Transverse colon (tissue), 4 donors: ENCODE measurements around the gene CDH6. TPM values are rescaled to one million over a fixed set of nuclear protein-coding genes. Genes with fewer than 3 reads are reported as not detected.

Experiments
- DNase-seq: peaks from one replicate; pipeline ENCODE4 v3.0.0-alpha.2; 2019
- H3K27ac ChIP-seq, 4 donors: fragments of 200-600 bp; sonication (generic); 2 replicates each; pipeline ENCODE4 v1.5.1; 2016 to 2018; ENCODE audit warnings: inconsistent platforms in 4 of 4
- H3K27me3 ChIP-seq: fragments of 200-600 bp; sonication (generic); 2 replicates; pipeline ENCODE4 v1.5.1; 2017; ENCODE audit warnings: inconsistent platforms
- H3K36me3 ChIP-seq, 4 donors: fragments of 200-600 bp; sonication (generic); 2 replicates each; pipeline ENCODE4 v1.5.1; 2017 to 2019; ENCODE audit warnings: inconsistent platforms in 4 of 4
- H3K4me1 ChIP-seq, 4 donors: fragments of 200-600 bp; sonication (generic); 2 replicates each; pipeline ENCODE4 v1.5.1; 2017 to 2020; ENCODE audit warnings: inconsistent platforms in 4 of 4
- H3K4me3 ChIP-seq, 4 donors: fragments of 200-600 bp; sonication (generic); 1 replicate in 1 of 4; 2 replicates in 3 of 4; pipeline versions ENCODE4 v1.5.1 to v1.6.1; 2017 to 2019; ENCODE audit warnings: inconsistent platforms in 4 of 4
- H3K9me3 ChIP-seq, 2 donors: fragments of 200-600 bp; sonication (generic); 2 replicates each; pipeline ENCODE4 v1.5.1; 2017 to 2019; ENCODE audit warnings: inconsistent platforms in 2 of 2
- EP300 ChIP-seq: sonication (generic); formaldehyde crosslinking; IDR thresholded peaks from one replicate; pipeline ENCODE4 v1.6.1; 2017; ENCODE audit warnings: antibody characterized with exemption, low read depth
- POLR2A ChIP-seq: fragments of 450-650 bp; IDR thresholded peaks from one replicate; pipeline ENCODE4 v1.6.1; 2016; ENCODE audit warnings: antibody characterized with exemption, mild to moderate bottlenecking, moderate library complexity
- POLR2AphosphoS5 ChIP-seq, 3 donors: sonication (generic); formaldehyde crosslinking; IDR thresholded peaks; one replicate each; pipeline ENCODE4 v1.6.1; 2016; ENCODE audit warnings: antibody characterized with exemption in 3 of 3
- WGBS, 2 donors: methylation state at CpG; one replicate each; pipeline ENCODE4 v1.1.5; 2018; ENCODE audit warnings: low coverage in 1 of 2; 5-methylcytosine and 5-hydroxymethylcytosine counted together
- in situ Hi-C, 4 donors: fragments of 200-750 bp; cut with MboI; loops; one replicate each; pipeline versions ENCODE4 v1.15.0 to v1.15.1; 2017; ENCODE audit warnings: low sequenced_read_pairs in 3 of 4, low pct_ligation_motif_present in 1 of 4, low pct_unique_long_range_greater_than_20kb in 1 of 4
- intact Hi-C: fragments of 100-400 bp; cut with DNase I; formaldehyde crosslinking; loops from one replicate; pipeline ENCODE4 v1.15.1; 2023; ENCODE audit warnings: low total_unique reads
- total RNA-seq, 4 donors: library from RNA; depleted of rRNA; stranded (reverse); fragments of >200 nt; gene quantifications; one replicate each; pipeline ENCODE4 v1.1.0, GENCODE V29; 2016
- TF ChIP-seq, protein P1 (sequence below), 5 experiments: fragments of 200-600 bp in 3 of 5; fragments of 450-650 bp in 2 of 5; sonication (generic) in 3 of 5; IDR thresholded peaks; 1 replicate in 2 of 5; 2 replicates in 3 of 5; pipeline ENCODE4 v1.5.1; 2016 to 2017; ENCODE audit warnings: antibody characterized with exemption in 5 of 5, inconsistent platforms in 3 of 5, mild to moderate bottlenecking in 2 of 5, moderate library complexity in 1 of 5

CDH6 gene
- total RNA-seq, 4 donors from 2014 or later, result 0.60 to 1.2 (median 0.93) TPM

DNA sequence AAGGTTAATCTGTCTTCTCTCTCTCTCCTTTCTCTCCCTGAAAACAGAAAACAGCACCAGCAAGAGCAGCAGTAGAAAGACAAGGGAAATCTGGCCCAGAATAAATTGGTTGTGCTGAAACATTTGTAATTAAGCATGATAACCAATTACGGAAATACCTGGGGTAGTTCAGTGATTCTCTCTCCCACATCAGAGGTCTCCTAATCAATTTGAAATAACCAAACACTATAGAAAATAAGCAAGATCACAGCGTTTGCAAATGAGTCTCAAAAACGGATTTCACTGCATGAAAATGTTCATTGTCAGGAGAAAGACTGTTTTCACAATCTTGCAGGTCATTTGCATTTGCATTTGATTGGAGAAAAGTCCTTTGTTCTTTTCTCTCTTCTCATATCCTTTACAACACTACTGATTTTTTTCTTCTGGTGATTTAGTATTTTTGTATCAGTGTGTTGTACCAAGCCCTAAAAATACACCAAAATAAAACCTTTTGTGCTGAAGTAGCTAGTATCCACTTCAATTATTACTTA, 36.8 kb upstream of the CDH6 start:
- Histone ChIP-seq H3K27ac (no peak overlapping the region), H3K27me3 (no peaks in the 10 kb centered on the region), H3K4me1 (peaks cover 0 to 5% (median 0%) of the 10 kb centered on the region in 4 donors), H3K36me3 (no peaks in the 10 kb centered on the region), H3K9me3 (no peaks in the 10 kb centered on the region), H3K4me3 (no peak overlapping the region)
- intact Hi-C loops (no loop called here), in situ Hi-C loops (no loop called here)
- no peak for DNase-seq
- 55 to 74% methylated on average over 3 of the region's 3 CpGs for WGBS, 2 donors
- TF ChIP-seq POLR2A (no peak), EP300 (no peak), POLR2AphosphoS5 (IDR thresholded peaks at IDR 0.05) (no peak)
- TF ChIP-seq, protein P1, sequence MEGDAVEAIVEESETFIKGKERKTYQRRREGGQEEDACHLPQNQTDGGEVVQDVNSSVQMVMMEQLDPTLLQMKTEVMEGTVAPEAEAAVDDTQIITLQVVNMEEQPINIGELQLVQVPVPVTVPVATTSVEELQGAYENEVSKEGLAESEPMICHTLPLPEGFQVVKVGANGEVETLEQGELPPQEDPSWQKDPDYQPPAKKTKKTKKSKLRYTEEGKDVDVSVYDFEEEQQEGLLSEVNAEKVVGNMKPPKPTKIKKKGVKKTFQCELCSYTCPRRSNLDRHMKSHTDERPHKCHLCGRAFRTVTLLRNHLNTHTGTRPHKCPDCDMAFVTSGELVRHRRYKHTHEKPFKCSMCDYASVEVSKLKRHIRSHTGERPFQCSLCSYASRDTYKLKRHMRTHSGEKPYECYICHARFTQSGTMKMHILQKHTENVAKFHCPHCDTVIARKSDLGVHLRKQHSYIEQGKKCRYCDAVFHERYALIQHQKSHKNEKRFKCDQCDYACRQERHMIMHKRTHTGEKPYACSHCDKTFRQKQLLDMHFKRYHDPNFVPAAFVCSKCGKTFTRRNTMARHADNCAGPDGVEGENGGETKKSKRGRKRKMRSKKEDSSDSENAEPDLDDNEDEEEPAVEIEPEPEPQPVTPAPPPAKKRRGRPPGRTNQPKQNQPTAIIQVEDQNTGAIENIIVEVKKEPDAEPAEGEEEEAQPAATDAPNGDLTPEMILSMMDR (IDR thresholded peaks at IDR 0.05), result no peak

DNA sequence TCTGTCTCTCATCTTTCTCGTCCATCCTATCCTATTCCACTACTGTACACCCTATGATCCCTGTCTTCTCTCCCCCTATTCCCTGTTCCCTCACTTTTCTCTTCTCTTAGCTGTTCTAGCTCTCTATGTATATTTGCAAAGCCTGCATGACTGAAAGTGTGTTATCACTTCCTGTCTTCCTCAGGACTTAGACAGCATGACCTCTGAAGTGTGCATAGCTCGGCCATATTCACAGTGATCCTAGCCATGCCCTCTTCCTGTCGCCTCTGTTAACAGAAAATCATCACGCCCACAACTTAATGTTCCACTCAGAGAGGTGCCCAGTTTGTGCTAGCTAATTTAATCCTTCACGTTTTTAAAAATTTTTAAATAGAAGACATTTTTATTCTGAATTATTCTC, 35.8 kb upstream of the CDH6 start:
- no peak for DNase-seq
- Histone ChIP-seq H3K4me1 (peaks cover 0 to 11% (median 0%) of the 10 kb centered on the region in 4 donors), H3K27me3 (no peaks in the 10 kb centered on the region), H3K4me3 (no peak overlapping the region), H3K27ac (no peak overlapping the region), H3K9me3 (no peaks in the 10 kb centered on the region), H3K36me3 (no peaks in the 10 kb centered on the region)
- intact Hi-C loops, result no loop called here
- WGBS, 2 donors, result 66 to 72% methylated on average over 4 to 5 of the region's 5 CpGs
- TF ChIP-seq POLR2AphosphoS5 (IDR thresholded peaks at IDR 0.05), result no peak
- in situ Hi-C loops, result no loop called here

DNA sequence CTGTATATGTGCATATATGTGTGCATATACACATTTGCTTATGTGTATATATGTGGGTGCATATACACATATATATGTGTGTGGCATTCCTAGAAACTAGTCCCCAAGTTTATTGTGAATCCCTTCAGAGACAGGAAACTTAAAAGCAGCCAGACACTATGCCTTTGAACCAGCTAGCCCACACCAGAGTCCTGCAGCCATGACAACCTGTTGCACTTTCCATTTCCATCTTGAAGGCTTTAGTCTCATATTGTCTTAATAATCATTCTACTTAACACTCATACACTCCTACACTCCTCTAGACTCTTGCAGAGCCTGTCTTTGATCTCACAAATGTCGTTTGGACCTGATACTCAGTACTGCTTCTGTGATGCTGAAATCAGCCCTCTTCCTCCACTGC, 34.8 kb upstream of the CDH6 start:
- in situ Hi-C loops, result no loop called here
- peaks cover 0 to 11% (median 0%) of the 10 kb centered on the region in 4 donors for H3K4me1 ChIP-seq
- no peak overlapping the region for H3K27ac ChIP-seq
- no peaks in the 10 kb centered on the region for H3K36me3 ChIP-seq
- DNase-seq, result no peak
- no peak for TF ChIP-seq POLR2A
- no peak for TF ChIP-seq POLR2AphosphoS5 (IDR thresholded peaks at IDR 0.05)
- no peak for TF ChIP-seq EP300
- TF ChIP-seq, protein P1 (IDR thresholded peaks at IDR 0.05), result no peak
- no peaks in the 10 kb centered on the region for H3K27me3 ChIP-seq
- no peak overlapping the region for H3K4me3 ChIP-seq
- intact Hi-C loops, result no loop called here
- H3K9me3 ChIP-seq, result no peaks in the 10 kb centered on the region
- 45 to 86% methylated on average over 1 of the region's 1 CpG for WGBS, 2 donors

DNA sequence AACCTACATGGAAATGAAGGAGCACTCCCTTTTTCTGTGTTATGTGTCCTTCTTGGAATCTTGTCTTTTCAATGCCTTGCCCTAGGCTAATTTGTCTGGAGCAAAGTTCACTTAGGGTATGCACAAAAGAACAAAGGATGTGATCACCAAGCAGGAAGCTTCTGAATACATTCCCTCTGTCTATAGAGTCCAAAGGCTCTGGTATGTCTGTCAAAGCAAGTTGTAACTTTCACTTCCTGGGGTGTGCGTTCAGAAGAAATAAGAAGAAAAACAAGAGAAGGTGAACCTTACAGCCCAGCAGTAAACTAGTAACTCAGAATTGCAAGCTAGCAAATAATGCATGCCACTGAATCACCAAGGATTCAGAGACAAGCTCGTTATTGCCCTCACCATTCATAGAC, 31.7 kb upstream of the CDH6 start:
- H3K4me3 ChIP-seq, result no peak overlapping the region
- H3K27ac ChIP-seq, result peak overlapping the region in 2 of 4 donors; percentile 11 to 55
- in situ Hi-C loops, result no loop called here
- intact Hi-C loops, result no loop called here
- no peaks in the 10 kb centered on the region for H3K36me3 ChIP-seq
- no peaks in the 10 kb centered on the region for H3K9me3 ChIP-seq
- no peak for TF ChIP-seq POLR2A
- no peak for TF ChIP-seq EP300
- TF ChIP-seq, protein P1 (IDR thresholded peaks at IDR 0.05), result no peak
- TF ChIP-seq POLR2AphosphoS5 (IDR thresholded peaks at IDR 0.05), result peak in 1 of 3 donors; percentile 39
- H3K27me3 ChIP-seq, result no peaks in the 10 kb centered on the region
- H3K4me1 ChIP-seq, result peaks cover 0 to 11% (median 0%) of the 10 kb centered on the region in 4 donors
- WGBS, 2 donors, result 29 to 60% methylated on average over 2 of the region's 2 CpGs
- no peak for DNase-seq

DNA sequence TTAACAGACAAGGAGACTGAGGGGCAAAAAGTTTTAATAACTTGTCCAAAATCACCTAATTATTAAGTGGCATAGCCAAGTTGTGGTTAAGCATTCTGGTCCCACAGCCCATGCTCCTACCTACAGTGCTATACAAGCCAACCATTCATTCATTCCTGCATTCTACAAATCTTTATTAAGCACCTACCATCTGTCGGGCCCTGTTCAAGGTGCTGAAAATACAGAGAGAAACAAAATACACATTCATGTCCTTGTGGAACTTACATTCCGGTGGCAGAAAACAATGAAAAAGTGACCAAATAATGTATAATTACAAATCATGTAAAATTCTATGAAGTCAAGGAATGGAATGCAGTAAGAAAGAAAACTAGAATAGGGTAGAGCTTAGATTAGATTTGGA, 27.8 kb upstream of the CDH6 start:
- Histone ChIP-seq H3K4me1 (peaks cover 0 to 11% (median 0%) of the 10 kb centered on the region in 4 donors), H3K36me3 (no peaks in the 10 kb centered on the region), H3K4me3 (no peak overlapping the region), H3K27me3 (no peaks in the 10 kb centered on the region), H3K9me3 (no peaks in the 10 kb centered on the region), H3K27ac (no peak overlapping the region)
- in situ Hi-C loops (no loop called here), intact Hi-C loops (no loop called here)
- TF ChIP-seq, protein P1 (IDR thresholded peaks at IDR 0.05), result no peak
- TF ChIP-seq EP300 (no peak), POLR2A (no peak), POLR2AphosphoS5 (IDR thresholded peaks at IDR 0.05) (no peak)
- DNase-seq, result no peak
- 47 to 90% methylated on average over 2 of the region's 2 CpGs for WGBS, 2 donors
